ENCODE measurements around the gene PFKFB3.

GRCh38 chr10:6250745-6251144, 48.0 kb downstream of the PFKFB3 start:
- TF ChIP-seq RAD21 (IDR thresholded peaks at IDR 0.05; ENCODE audit: low read length) = no peak
- no peak for TF ChIP-seq CTCF (conservative IDR thresholded peaks at IDR 0.05; ENCODE audit: low read depth, low read length)
- TF ChIP-seq POLR2A (IDR thresholded peaks at IDR 0.05; ENCODE audit: low read depth, low read length) = no peak
- no peak for TF ChIP-seq CHD1 (IDR thresholded peaks at IDR 0.05; ENCODE audit: low read depth, low read length)
- TF ChIP-seq NFE2L2 (IDR thresholded peaks at IDR 0.05; ENCODE audit: low read depth, low read length) = no peak
- TF ChIP-seq RCOR1 (IDR thresholded peaks at IDR 0.05; ENCODE audit: insufficient replicate concordance, low read length) = no peak
- TF ChIP-seq ELK1 (IDR thresholded peaks at IDR 0.05; ENCODE audit: borderline replicate concordance, low read depth, low read length) = no peak
- TF ChIP-seq BHLHE40 (IDR thresholded peaks at IDR 0.05; ENCODE audit: low read depth, low read length) = no peak
